ENCODE data around the gene SULT1A3.
A peak's percentile ranks its signal among the peaks of the same experiment; 100 is the strongest.
"Not testable (repeated sequence)": the region's sequence is repeated elsewhere in the genome, so short reads cannot be mapped to it uniquely, and the experiment has no call there.

SULT1A3 gene

DNA sequence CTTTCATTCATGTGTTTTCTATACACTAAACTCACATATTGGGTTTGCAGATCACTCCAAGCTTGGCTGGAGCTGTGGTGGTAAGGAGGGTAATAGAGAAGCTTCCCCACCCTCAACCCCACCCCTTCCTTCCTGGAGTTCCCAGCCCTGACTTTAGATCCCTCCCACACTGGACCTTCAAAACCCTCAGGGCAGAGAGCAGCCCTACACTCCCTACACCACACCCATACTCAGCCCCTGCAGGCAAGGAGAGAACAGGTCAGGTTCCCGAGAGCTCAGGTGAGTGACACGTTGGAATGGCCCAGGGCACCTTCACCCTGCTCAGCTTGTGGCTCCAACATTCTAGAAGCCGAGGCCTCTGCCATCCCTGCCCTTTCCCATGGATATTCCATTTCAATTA lies at the start of gene SULT1A3:
SULT1A3 (plus strand) TSS at position 207 of the 400 bp plus-strand sequence. CDS start 1,474 bp downstream, outside the sequence.
- DNase-seq (ENCODE audit: low spot score): not testable (repeated sequence)

DNA sequence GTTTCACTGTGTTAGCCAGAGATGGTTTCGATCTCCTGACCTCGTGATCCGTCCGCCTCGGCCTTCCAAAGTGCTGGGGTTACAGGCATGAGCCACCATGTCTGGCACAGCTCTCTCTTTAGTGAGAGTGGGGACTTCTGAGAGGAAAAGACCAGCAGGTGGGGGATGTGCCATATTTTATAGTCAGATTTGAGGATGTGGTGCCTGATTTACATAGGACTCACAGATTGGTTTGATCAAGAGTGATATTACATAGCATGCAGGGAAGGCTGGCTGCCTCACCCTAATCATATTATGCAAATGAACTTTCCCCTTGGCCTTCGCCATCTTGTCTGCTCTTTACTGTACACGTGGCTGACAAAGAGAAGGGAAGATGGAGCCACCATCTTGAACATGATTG lies 48.0 kb upstream of the SULT1A3 start:
- no peak for DNase-seq (ENCODE audit: low spot score)

DNA sequence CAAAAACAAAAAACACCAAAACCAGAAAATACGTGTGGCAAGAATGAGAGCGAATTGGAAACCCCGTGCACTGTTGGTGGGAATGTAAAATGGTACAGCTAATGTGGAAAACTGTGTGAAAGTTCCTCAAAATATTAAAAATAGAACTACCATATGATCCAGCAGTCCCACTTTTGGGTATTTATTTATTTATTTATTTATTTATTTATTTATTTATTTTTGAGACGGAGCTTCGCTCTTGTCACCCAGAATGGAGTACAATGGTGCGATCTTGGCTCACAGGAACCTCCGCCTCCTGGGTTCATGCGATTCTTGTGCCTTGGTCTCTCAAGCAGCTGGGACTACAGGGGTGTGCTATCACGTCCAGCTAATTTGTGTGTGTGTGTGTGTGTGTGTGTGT lies 46.5 kb upstream of the SULT1A3 start:
- no peak for DNase-seq (ENCODE audit: low spot score)

- DNase-seq (ENCODE audit: low spot score): no peak
Measured at GRCh38 chr16:30155188-30155587, 43.9 kb upstream of the SULT1A3 start.

DNA sequence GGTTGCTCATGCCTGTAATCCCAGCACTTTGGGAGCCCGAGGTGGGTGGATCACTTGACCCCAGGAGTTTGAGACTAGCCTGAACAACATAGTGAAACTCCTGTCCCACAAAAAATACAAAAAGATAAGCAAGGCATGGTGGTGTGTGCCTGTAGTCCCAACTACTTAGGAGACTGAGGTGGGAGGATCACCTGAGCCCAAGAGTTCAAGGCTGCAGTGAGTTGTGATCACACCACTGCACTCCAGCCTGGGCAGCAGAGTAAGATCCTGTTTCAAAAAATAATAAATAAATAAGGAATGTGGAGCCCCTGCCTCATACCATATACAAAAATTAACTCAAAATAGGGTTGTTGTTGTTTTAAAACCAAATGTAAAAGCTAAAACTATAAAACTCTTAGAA lies 41.8 kb upstream of the SULT1A3 start:
- DNase-seq (ENCODE audit: low spot score): no peak

GRCh38 chr16:30163538-30163937 lies 35.5 kb upstream of the SULT1A3 start:
- DNase-seq (ENCODE audit: low spot score): no peak

DNA sequence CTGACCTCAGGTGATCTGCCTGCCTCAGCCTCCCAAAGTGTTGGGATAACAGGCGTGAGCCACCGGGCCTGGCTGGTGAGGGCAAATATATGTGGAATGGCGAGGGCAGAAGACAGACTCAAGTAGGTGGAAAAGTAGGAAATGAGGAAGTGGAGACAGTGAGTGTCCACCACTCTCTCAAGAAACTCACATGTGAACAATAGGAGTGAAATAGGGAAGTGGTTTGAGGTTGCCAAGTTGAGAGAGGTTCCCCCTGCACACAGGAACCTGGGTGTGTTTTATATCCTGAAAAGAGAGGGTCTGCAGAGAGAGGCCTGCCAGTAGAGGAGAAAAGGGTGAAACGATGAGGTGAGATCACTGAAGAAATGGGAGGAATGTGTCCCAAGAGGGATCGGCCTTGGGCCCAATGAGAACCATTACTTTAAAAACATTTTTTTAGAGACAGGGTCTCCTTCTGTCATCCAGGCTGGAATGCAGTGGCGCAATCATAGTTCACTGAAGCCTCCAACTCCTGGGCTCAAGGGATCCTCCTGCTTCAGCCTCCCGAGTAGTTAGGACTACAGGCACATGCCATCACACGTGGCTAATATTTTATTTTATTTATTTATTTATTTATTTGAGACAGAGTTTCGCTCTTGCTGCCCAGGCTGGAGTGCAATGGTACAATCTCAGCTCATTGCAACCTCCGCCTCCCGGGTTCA lies 32.7 kb upstream of the SULT1A3 start:
- no peak for DNase-seq (ENCODE audit: low spot score)

GRCh38 chr16:30168746-30169145 lies 30.3 kb upstream of the SULT1A3 start:
- not testable (repeated sequence) for DNase-seq (ENCODE audit: low spot score)

- not testable (repeated sequence) for DNase-seq (ENCODE audit: low spot score)
Measured at GRCh38 chr16:30169416-30169815, 29.6 kb upstream of the SULT1A3 start.

GRCh38 chr16:30170145-30170544 lies 28.9 kb upstream of the SULT1A3 start:
- not testable (repeated sequence) for DNase-seq (ENCODE audit: low spot score)

GRCh38 chr16:30173054-30173453 lies 26.0 kb upstream of the SULT1A3 start:
- no peak for DNase-seq (ENCODE audit: low spot score)

- DNase-seq (ENCODE audit: low spot score): not testable (repeated sequence)
Measured at GRCh38 chr16:30176876-30177275, 22.2 kb upstream of the SULT1A3 start.

GRCh38 chr16:30179195-30179594 lies 19.9 kb upstream of the SULT1A3 start:
- DNase-seq (ENCODE audit: low spot score): no peak

GRCh38 chr16:30179931-30180330 lies 19.1 kb upstream of the SULT1A3 start:
- no peak for DNase-seq (ENCODE audit: low spot score)

- DNase-seq (ENCODE audit: low spot score): no peak
Measured at GRCh38 chr16:30180741-30181140, 18.3 kb upstream of the SULT1A3 start.

- DNase-seq (ENCODE audit: low spot score): peak; percentile 96
Measured at GRCh38 chr16:30183233-30184095, 15.6 kb upstream of the SULT1A3 start, which contains the start of gene CORO1A. TSS of gene CORO1A (plus strand) at chr16:30183602. CDS start at chr16:30185210, 1,608 bp downstream.

DNA sequence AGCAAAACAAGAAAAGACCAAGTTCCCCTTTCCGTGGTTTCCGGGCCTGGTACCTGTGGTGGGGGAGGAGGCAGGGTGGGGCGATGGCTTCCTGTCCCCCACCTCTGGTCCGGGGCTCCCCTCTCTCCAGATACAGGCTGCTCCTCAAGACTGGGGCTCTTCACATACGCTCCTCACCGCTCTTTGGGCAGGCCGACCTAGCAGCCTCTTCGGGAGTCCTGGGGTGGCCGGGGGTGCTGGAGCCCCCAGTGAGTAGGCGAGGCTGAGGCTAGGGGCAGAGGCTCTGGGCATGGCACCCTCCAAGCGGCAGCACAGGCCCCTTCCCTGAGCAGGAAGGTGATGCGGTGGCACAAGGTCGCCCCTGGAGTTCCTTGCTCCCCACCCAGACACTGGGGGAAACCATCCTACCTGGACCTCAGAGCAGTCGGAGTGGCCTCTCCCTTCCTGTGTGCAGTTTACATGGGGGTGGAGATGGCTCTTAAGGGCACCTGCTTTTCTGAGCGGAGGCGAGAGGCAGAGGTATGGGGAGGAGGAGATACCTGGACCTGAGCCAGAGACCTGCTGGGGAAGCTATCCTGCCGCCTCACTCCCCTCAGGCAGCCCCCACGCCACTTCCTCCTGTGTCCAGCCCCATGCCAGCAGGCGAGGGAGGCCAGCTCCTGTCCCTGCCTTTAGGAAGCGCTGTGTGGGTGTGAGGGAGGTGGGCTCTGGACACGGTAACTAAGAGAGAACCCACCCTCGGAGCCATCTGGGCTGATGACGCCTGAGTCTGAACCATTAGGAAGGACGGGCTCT lies 14.8 kb upstream of the SULT1A3 start:
- peak; percentile 8 for DNase-seq (ENCODE audit: low spot score)

GRCh38 chr16:30184891-30185682 lies 14.0 kb upstream of the SULT1A3 start:
- DNase-seq (ENCODE audit: low spot score): no peak

GRCh38 chr16:30185683-30186421 lies 13.2 kb upstream of the SULT1A3 start:
- no peak for DNase-seq (ENCODE audit: low spot score)

DNA sequence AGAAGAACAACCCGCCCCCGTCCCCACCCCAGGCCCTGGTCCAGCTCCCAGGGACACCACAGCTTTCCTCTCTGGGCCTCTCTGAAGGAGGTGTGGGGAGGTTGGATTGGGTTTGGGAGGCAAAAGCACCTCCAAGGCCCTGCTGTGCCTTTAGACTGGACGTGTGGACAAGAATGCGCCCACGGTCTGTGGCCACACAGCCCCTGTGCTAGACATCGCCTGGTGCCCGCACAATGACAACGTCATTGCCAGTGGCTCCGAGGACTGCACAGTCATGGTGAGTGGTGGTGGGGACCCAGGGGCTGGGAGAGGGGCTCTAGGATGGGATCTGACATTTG lies 12.6 kb upstream of the SULT1A3 start:
- DNase-seq (ENCODE audit: low spot score): no peak
